ENCODE data around the gene ADAMTS10. TPM values are rescaled to one million over a fixed set of nuclear protein-coding genes. Genes with fewer than 3 reads are reported as not detected.
A peak's percentile ranks its signal among the peaks of the same experiment; 100 is the strongest.

ADAMTS10 gene
- total and polyA plus RNA-seq, 2 of the 13 experiments (the other 11 are each of a cell fraction or from before 2014, with no cell fraction given): 0.49 to 1.7 TPM

- TF ChIP-seq HNF1B (CRISPR knock-in tag; IDR thresholded peaks at IDR 0.05): peak; percentile 58; the same call in 1 of the 2 replicates
- no peak; the same call in 1 of the 2 replicates for TF ChIP-seq ZNF619 (CRISPR knock-in tag; IDR thresholded peaks at IDR 0.05)
- no peak for TF ChIP-seq MEIS1 (CRISPR knock-in tag; IDR thresholded peaks at IDR 0.05; ENCODE audit: borderline replicate concordance)
- TF ChIP-seq ZNF570 (CRISPR knock-in tag; IDR thresholded peaks at IDR 0.05; ENCODE audit: borderline replicate concordance): no peak
- peak; percentile 70 for TF ChIP-seq ELF3 (CRISPR knock-in tag; IDR thresholded peaks at IDR 0.05)
- no peak for TF ChIP-seq ADNP (CRISPR knock-in tag; IDR thresholded peaks at IDR 0.05)
- no peak for TF ChIP-seq MXD1 (CRISPR knock-in tag; IDR thresholded peaks at IDR 0.05)
- 0 out of 2 replicates have a peak, but pooled peaks have one; percentile 39 for TF ChIP-seq MXD3 (CRISPR knock-in tag; IDR thresholded peaks at IDR 0.05)
- no peak for TF ChIP-seq ZBTB49 (CRISPR knock-in tag; IDR thresholded peaks at IDR 0.05; ENCODE audit: borderline replicate concordance)
- TF ChIP-seq ZSCAN30 (CRISPR knock-in tag; IDR thresholded peaks at IDR 0.05): no peak
- 0 out of 2 replicates have a peak, but pooled peaks have one; percentile 64 for TF ChIP-seq ZNF550 (CRISPR knock-in tag; IDR thresholded peaks at IDR 0.05; ENCODE audit: borderline replicate concordance)
- no peak for TF ChIP-seq ZNF878 (CRISPR knock-in tag; IDR thresholded peaks at IDR 0.05)
- TF ChIP-seq ZNF652 (CRISPR knock-in tag; IDR thresholded peaks at IDR 0.05; ENCODE audit: borderline replicate concordance, low read depth): no peak
- no peak for TF ChIP-seq ZSCAN12 (CRISPR knock-in tag; IDR thresholded peaks at IDR 0.05)
- no peak for TF ChIP-seq DBP (CRISPR knock-in tag; IDR thresholded peaks at IDR 0.05; ENCODE audit: not compliant biosample characterization)
- no peak for TF ChIP-seq MAFG (CRISPR knock-in tag; IDR thresholded peaks at IDR 0.05)
- no peak for TF ChIP-seq POLR2AphosphoS2 (IDR thresholded peaks at IDR 0.05; ENCODE audit: low read depth, low read length)
- no peak for TF ChIP-seq SNRNP70 (IDR thresholded peaks at IDR 0.05; ENCODE audit: low read depth, low read length)
- TF ChIP-seq ZNF12 (CRISPR knock-in tag; IDR thresholded peaks at IDR 0.05): no peak
- peak; percentile 64 for TF ChIP-seq ZNF687 (CRISPR knock-in tag; IDR thresholded peaks at IDR 0.05)
Measured at GRCh38 chr19:8638078-8638619, 27.6 kb upstream of the ADAMTS10 start (continued).

Measured in HepG2 (cell line).